ENCODE measurements around the gene JMJD7. TPM values are rescaled to one million over a fixed set of nuclear protein-coding genes. Genes with fewer than 3 reads are reported as not detected.

Gene JMJD7
- total RNA-seq, 2 experiments from 2014 or later, result 35.6 to 38.4 TPM

- ATAC-seq (ENCODE audit: poor library complexity) (no peak), DNase-seq (no peak)
- Histone ChIP-seq H3K27me3 (ENCODE audit: control insufficient read depth in 1 of 2, insufficient read depth in 2 of 2, low read length in 2 of 2) (no peaks in the 10 kb centered on the region), H3K36me3 (ENCODE audit: insufficient read depth, low read length) (peaks cover 2% of the 10 kb centered on the region), H3K4me3 (ENCODE audit: low read length) (no peak overlapping the region), H3K4me1 (ENCODE audit: insufficient read depth, low read length) (peaks cover 9% of the 10 kb centered on the region), H3K27ac (ENCODE audit: low read depth in 1 of 2, low read length in 2 of 2) (no peak overlapping the region), H3K9me3 (ENCODE audit: control insufficient read depth in 1 of 2, insufficient read depth in 1 of 2, low read length in 2 of 2) (no peaks in the 10 kb centered on the region)
- no peak overlapping the region for H3K27ac Mint-ChIP-seq
- no peak overlapping the region for H3K4me3 Mint-ChIP-seq
- ChIA-PET POLR2A (interaction anchor here (1.3 kb wide), 1 partner anchor 9 kb away, joined by 4 read pairs; the partner anchor contains the start of gene MAPKBP1), CTCF (interaction anchor here (4.3 kb wide), 1 partner anchor 9 kb away, joined by 22 read pairs; the partner anchor contains the start of gene MAPKBP1)
- H3K36me3 Mint-ChIP-seq (ENCODE audit: low read depth), result peaks cover 27% of the 10 kb centered on the region
- intact Hi-C loops (cut with DNase I, micrococcal nuclease), result no loop called here
- TF ChIP-seq CTCF (IDR thresholded peaks at IDR 0.05), result no peak
- no peaks in the 10 kb centered on the region for H3K27me3 Mint-ChIP-seq
- H3K4me1 Mint-ChIP-seq (ENCODE audit: low read depth), result peaks cover 34% of the 10 kb centered on the region
- no peaks in the 10 kb centered on the region for H3K9me3 Mint-ChIP-seq
Observed at GRCh38 chr15:41783296-41783695, 44.6 kb upstream of the JMJD7 start.

GRCh38 chr15:41788262-41788661 is 39.6 kb upstream of the JMJD7 start:
- Mint-ChIP-seq H3K9me3 (no peaks in the 10 kb centered on the region), H3K4me1 (ENCODE audit: low read depth) (peaks cover 46% of the 10 kb centered on the region), H3K4me3 (no peak overlapping the region), H3K36me3 (ENCODE audit: low read depth) (no peaks in the 10 kb centered on the region), H3K27me3 (no peaks in the 10 kb centered on the region), H3K27ac (no peak overlapping the region)
- ATAC-seq (ENCODE audit: poor library complexity) (no peak), DNase-seq (no peak)
- peaks cover 2% of the 10 kb centered on the region for H3K36me3 ChIP-seq (ENCODE audit: insufficient read depth, low read length)
- intact Hi-C loops (cut with DNase I, micrococcal nuclease), result no loop called here
- POLR2A ChIA-PET, result no interaction called here
- no peak overlapping the region for H3K4me3 ChIP-seq (ENCODE audit: low read length)
- H3K9me3 ChIP-seq (ENCODE audit: control insufficient read depth in 1 of 2, insufficient read depth in 1 of 2, low read length in 2 of 2), result no peaks in the 10 kb centered on the region
- peaks cover 14% of the 10 kb centered on the region for H3K4me1 ChIP-seq (ENCODE audit: insufficient read depth, low read length)
- no peak for TF ChIP-seq CTCF (IDR thresholded peaks at IDR 0.05)
- no peaks in the 10 kb centered on the region for H3K27me3 ChIP-seq (ENCODE audit: control insufficient read depth in 1 of 2, insufficient read depth in 2 of 2, low read length in 2 of 2)
- no peak overlapping the region for H3K27ac ChIP-seq (ENCODE audit: low read depth in 1 of 2, low read length in 2 of 2)
- CTCF ChIA-PET, result interaction anchor here (0.9 kb wide), 1 partner anchor 14 kb away, joined by 3 read pairs; the partner anchor contains the start of gene MAPKBP1

GRCh38 chr15:41789236-41789635 is 38.7 kb upstream of the JMJD7 start:
- Histone ChIP-seq H3K36me3 (ENCODE audit: insufficient read depth, low read length) (no peaks in the 10 kb centered on the region), H3K27me3 (ENCODE audit: control insufficient read depth in 1 of 2, insufficient read depth in 2 of 2, low read length in 2 of 2) (no peaks in the 10 kb centered on the region), H3K4me3 (ENCODE audit: low read length) (no peak overlapping the region), H3K4me1 (ENCODE audit: insufficient read depth, low read length) (peaks cover 14% of the 10 kb centered on the region), H3K9me3 (ENCODE audit: control insufficient read depth in 1 of 2, insufficient read depth in 1 of 2, low read length in 2 of 2) (no peaks in the 10 kb centered on the region), H3K27ac (ENCODE audit: low read depth in 1 of 2, low read length in 2 of 2) (no peak overlapping the region)
- CTCF ChIA-PET, result interaction anchor here (0.9 kb wide), 1 partner anchor 15 kb away, joined by 3 read pairs; the partner anchor contains the start of gene MAPKBP1
- no peak for DNase-seq
- no peak for ATAC-seq (ENCODE audit: poor library complexity)
- Mint-ChIP-seq H3K9me3 (no peaks in the 10 kb centered on the region), H3K27ac (no peak overlapping the region), H3K36me3 (ENCODE audit: low read depth) (no peaks in the 10 kb centered on the region), H3K4me3 (no peak overlapping the region), H3K27me3 (no peaks in the 10 kb centered on the region), H3K4me1 (ENCODE audit: low read depth) (peaks cover 47% of the 10 kb centered on the region)
- POLR2A ChIA-PET, result no interaction called here
- TF ChIP-seq CTCF (IDR thresholded peaks at IDR 0.05), result no peak
- intact Hi-C loops (cut with DNase I, micrococcal nuclease), result no loop called here

All from CD4-positive, alpha-beta T cell (primary cell).